H1 (cell line): Measurements from ENCODE around the gene SAA1. TPM values are rescaled to one million over a fixed set of nuclear protein-coding genes. Genes with fewer than 3 reads are reported as not detected.

Source experiments
- CBX5 ChIP-seq: fragments of 300-800, 300-1000 bp; sonication (generic); IDR thresholded peaks from 2 replicates; pipeline ENCODE4 v1.7.1; 2016; ENCODE audit warnings: antibody characterized with exemption, low read length, low read depth
- CEBPB ChIP-seq: IDR thresholded peaks from 2 replicates; pipeline ENCODE4 v1.6.1; 2012; ENCODE audit warnings: low read depth, low read length
- JUND ChIP-seq: IDR thresholded peaks from 2 replicates; pipeline ENCODE4 v1.6.1; 2011; ENCODE audit warnings: mild to moderate bottlenecking, improper control_type of control experiment, low read length
- KDM5A ChIP-seq: fragments of 200-600 bp; IDR thresholded peaks from 2 replicates; pipeline ENCODE4 v1.7.1; 2012; ENCODE audit warnings: mild to moderate bottlenecking, low read length, inconsistent platforms, mixed read lengths
- polyA plus RNA-seq, 7 experiments: library from polyadenylated mRNA; depleted of rRNA in 3 of 7; stranded (reverse) in 5 of 7; unstranded in 2 of 7; fragments of >200 nt in 5 of 7; fragments of 200-250 nt in 2 of 7; gene quantifications; 1 replicate in 5 of 7; 2 replicates in 1 of 7; 4 replicates in 1 of 7; pipeline versions ENCODE4 v1.2.1 to v1.2.3, GENCODE V29; 2011 to 2013; ENCODE audit warnings: missing spikeins in 2 of 7, mixed read lengths in 2 of 7
- total RNA-seq: library from RNA; stranded (reverse); fragmentation: NEBNext Ultra II Directional; extraction: Animal tissue kit (Norgen Biotek cat#: 25700); gene quantifications from 2 replicates; pipeline ENCODE4 v1.2.1, GENCODE V29; 2021

Gene SAA1
- total and polyA plus RNA-seq, 2 of the 8 experiments (the other 6 are each of a cell fraction or from before 2014, with no cell fraction given), result 0.41 TPM; not detected in 1

DNA sequence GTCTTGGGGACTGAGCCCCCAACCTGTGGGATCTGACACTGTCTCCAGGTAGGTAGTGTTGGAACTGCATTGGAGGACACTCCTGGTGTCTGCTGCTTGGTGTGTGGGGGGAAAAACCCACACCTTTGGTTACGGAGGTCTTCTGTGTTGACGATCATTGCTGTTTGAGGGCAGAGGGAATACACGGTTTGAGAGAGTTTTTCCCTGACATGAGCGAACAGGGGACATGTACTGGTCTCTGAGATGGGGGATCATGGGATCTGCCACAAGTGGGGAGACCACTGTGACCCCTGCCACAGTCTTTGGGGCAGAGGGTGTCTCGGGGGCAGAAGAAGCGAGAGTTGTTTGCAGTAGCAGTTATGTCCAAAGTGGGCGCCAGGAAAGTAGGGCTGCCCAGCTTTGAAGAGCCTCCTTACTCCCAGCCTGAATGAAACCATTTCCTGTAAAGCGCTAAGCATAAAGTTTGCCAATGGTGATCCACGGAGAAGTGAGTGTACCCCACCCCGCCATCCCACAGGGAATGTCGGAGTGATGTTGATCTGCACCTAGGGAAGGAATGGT, 12.2 kb upstream of the SAA1 start (continued):
- TF ChIP-seq KDM5A (no peak), JUND (no peak), CEBPB (no peak), CBX5 (no peak)
- TF ChIP-seq, all 59 proteins: peak for 0
